H7 (cell line): Measurements from ENCODE around the gene CAMK1D. TPM values are rescaled to one million over a fixed set of nuclear protein-coding genes. Genes with fewer than 3 reads are reported as not detected.
"Not testable (repeated sequence)": the region's sequence is repeated elsewhere in the genome, so short reads cannot be mapped to it uniquely, and the experiment has no call there.

Experiments used
- DNase-seq: peaks from one replicate; pipeline ENCODE4 v3.0.0; 2012
- H3K27me3 ChIP-seq: 2 replicates; pipeline ENCODE4 v1.6.0; 2011; ENCODE audit warnings: mild to moderate bottlenecking, low read length; ENCODE audit not compliant: control insufficient read depth, insufficient read depth
- H3K36me3 ChIP-seq: replicated peaks from 2 replicates; pipeline ENCODE4 v1.5.1; 2011; ENCODE audit warnings: low read length; ENCODE audit not compliant: control insufficient read depth, insufficient read depth
- H3K4me3 ChIP-seq: 2 replicates; pipeline ENCODE4 v1.5.1; 2011; ENCODE audit warnings: low read depth, mild to moderate bottlenecking, control low read depth, low read length, moderate library complexity; ENCODE audit not compliant: insufficient read depth
- total RNA-seq: library from RNA; depleted of rRNA; stranded (reverse); fragments of >200 nt; shearing (Covaris generic); gene quantifications from 2 replicates; pipeline ENCODE4 v1.2.3, GENCODE V29; 2014; rRNA removed

The CAMK1D gene
- total RNA-seq, 1 experiment from 2014 or later, result 2.9 TPM

DNA sequence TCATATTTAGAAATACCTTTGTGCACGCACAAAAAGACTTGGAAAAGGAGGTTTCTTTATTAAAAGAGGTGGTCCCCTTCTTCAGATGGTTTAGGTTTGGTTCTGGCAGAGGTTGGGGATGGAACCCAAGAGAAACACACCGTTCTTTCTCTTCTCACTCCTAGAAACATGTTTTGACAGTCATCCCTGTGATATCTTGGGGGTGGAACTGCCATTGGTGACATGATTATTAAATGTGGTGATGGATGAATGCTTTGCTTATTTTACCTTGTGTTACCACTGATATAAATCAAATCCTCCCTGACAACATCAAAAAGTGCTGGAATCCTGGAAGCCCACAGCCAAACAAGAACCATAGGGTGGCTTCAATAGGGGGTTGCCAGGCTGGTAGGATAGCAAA lies 505.6 kb downstream of the CAMK1D start:
- Histone ChIP-seq H3K4me3 (no peak overlapping the region), H3K27me3 (no peaks in the 10 kb centered on the region), H3K36me3 (no peaks in the 10 kb centered on the region)
- no peak for DNase-seq

- Histone ChIP-seq H3K27me3 (no peaks in the 10 kb centered on the region), H3K4me3 (no peak overlapping the region), H3K36me3 (no peaks in the 10 kb centered on the region)
- DNase-seq, result no peak
Measured at GRCh38 chr10:12862459-12862858, 513.1 kb downstream of the CAMK1D start.

DNA sequence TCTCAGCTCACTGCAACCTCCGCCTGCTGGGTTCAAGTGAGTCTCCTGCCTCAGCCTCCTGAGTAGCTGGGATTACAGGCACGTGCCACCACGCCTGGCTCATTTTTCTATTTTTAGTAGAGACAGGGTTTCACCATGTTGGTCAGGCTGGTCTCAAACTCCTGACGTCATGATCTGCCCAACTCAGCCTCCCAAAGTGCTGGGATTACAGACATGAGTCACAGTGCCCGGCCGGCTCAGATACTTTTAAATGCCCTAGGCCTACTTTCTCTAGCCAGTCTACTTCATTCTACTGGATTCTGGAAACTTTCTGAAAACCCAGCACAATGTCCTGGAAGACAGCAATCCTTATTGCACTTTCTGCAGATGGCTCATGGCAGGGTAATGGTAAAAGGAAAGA lies 516.2 kb downstream of the CAMK1D start:
- H3K4me3 ChIP-seq, H3K36me3 ChIP-seq, H3K27me3 ChIP-seq, DNase-seq: not testable (repeated sequence)

DNA sequence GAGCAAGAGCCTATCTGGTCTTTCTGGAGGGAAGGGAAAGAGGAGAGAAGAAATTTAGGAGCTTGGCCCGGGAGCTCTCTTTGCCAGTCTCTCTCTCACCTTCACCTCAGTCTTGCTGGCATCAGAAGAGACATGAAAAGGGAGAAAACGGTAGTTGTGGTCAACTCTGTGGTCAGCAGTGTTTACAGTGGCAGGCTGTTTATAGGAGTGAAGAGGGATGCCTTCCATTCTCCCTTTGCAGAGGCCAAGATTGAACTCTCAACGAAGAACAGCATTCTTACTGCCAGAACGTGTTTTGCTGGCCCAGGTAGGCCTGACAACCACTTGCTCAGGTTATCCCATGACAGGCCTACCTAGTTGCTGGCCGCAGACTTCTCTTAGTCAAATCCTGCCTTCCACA lies 518.9 kb downstream of the CAMK1D start:
- DNase-seq, result no peak

GRCh38 chr10:12869427-12869826 lies 520.1 kb downstream of the CAMK1D start:
- Histone ChIP-seq H3K4me3 (no peak overlapping the region), H3K27me3 (no peaks in the 10 kb centered on the region), H3K36me3 (no peaks in the 10 kb centered on the region)
- no peak for DNase-seq

More for the DNA sequence above, 518.9 kb downstream of the CAMK1D start:
- Histone ChIP-seq H3K27me3 (no peaks in the 10 kb centered on the region), H3K4me3 (no peak overlapping the region), H3K36me3 (no peaks in the 10 kb centered on the region)

GRCh38 chr10:12872577-12872976 lies 523.2 kb downstream of the CAMK1D start:
- DNase-seq, result no peak
- Histone ChIP-seq H3K27me3 (no peaks in the 10 kb centered on the region), H3K36me3 (no peaks in the 10 kb centered on the region), H3K4me3 (no peak overlapping the region)

DNA sequence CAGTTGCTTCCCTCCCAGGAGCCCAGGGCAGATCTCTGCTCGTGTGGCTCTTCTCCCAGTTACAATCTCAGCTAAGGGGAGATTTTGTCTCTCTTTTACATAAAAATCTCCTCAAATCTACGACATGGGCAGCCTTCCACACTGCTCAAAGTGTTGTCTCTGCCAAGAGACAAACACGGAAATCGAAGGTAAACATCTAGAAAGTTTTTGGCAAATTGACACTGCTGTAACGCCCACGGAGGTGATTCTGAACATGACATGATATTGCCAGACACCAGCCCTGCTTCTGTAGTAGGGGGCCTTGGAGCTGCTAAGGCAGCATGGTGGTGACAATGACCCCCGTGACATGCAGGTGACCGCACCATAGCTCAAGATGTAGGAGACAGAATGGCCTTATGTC lies 523.8 kb downstream of the CAMK1D start:
- H3K27me3 ChIP-seq, result no peaks in the 10 kb centered on the region
- no peak overlapping the region for H3K4me3 ChIP-seq
- H3K36me3 ChIP-seq, result no peaks in the 10 kb centered on the region
- DNase-seq, result no peak

GRCh38 chr10:12874501-12874900 lies 525.2 kb downstream of the CAMK1D start:
- Histone ChIP-seq H3K27me3 (no peaks in the 10 kb centered on the region), H3K36me3 (no peaks in the 10 kb centered on the region), H3K4me3 (no peak overlapping the region)
- no peak for DNase-seq

- Histone ChIP-seq H3K36me3 (no peaks in the 10 kb centered on the region), H3K27me3 (no peaks in the 10 kb centered on the region), H3K4me3 (no peak overlapping the region)
- no peak for DNase-seq
Measured at GRCh38 chr10:12875100-12875499, 525.8 kb downstream of the CAMK1D start.

DNA sequence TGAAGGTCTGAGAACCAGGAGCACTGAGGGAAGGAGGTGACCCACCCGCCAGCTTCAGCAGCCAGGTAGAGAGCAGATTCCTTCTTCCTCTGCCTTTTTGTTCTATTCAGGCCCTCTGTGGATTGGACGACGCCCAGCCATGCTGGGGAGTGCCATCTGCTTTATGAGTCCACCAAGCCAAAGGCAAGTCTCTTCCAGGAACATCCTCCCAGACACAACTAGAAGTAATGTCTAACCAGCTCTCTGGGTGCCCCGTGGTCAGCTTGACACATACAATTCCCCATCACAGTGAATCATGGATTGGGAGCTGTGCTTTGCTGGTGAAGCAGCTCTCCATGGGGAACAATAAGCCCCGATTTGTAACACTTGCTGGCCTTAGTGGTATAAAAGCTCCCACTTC lies 526.9 kb downstream of the CAMK1D start:
- no peaks in the 10 kb centered on the region for H3K27me3 ChIP-seq
- no peaks in the 10 kb centered on the region for H3K36me3 ChIP-seq
- DNase-seq, result no peak
- no peak overlapping the region for H3K4me3 ChIP-seq

DNA sequence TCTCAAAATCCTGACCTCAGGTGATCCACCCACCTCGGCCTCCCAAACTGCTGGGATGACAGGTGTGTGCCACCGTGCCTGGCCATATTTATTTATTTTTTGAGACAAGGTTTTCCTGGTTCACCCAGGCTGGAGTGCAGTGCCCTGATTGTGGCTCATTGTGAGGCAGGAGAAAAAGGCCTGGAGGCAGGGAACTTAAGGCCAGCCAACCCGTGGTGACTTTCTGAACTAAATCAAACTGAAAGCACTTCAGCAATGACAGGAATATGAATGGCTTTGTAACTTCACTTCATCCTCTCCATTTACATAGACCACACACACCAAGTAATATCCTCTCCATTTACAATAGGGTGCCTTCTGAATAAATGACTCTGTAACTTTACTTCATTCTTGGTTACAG lies 527.8 kb downstream of the CAMK1D start:
- no peaks in the 10 kb centered on the region for H3K36me3 ChIP-seq
- no peak for DNase-seq
- no peaks in the 10 kb centered on the region for H3K27me3 ChIP-seq
- H3K4me3 ChIP-seq, result no peak overlapping the region

GRCh38 chr10:12880423-12880822 lies 531.1 kb downstream of the CAMK1D start:
- no peaks in the 10 kb centered on the region for H3K36me3 ChIP-seq
- H3K4me3 ChIP-seq, result no peak overlapping the region
- H3K27me3 ChIP-seq, result no peaks in the 10 kb centered on the region
- DNase-seq, result no peak

DNA sequence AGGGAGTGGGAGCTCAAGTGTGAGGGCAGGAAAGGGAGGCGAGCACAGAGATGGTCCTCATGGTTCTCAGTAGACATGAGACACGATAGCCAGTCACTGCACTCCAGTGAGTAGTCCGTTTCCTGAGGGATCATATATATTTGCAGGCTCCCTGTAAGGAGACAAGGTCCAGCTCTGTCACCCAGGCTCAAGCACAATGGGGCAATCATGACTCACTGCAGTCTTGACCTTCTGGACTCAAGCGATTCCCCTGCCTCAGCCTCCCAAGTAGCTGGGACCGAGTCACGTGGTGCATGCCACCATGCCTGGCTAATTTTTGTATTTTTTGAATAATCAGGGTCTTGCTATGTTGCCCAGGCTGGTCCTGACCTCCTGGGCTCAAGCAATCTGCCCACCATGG lies 535.5 kb downstream of the CAMK1D start:
- DNase-seq, result no peak
- Histone ChIP-seq H3K4me3 (no peak overlapping the region), H3K27me3 (no peaks in the 10 kb centered on the region), H3K36me3 (no peaks in the 10 kb centered on the region)

Other genes with a start within 250 kb of the CAMK1D start
- gene SEC61A2, start 219.9 kb upstream of the CAMK1D start, total RNA-seq, result 11.0 and 14.5 TPM in 2 replicates
- gene NUDT5, start 153.7 kb upstream of the CAMK1D start, total RNA-seq, result 93.0 and 108 TPM in 2 replicates
- gene CDC123, start 153.4 kb upstream of the CAMK1D start, total RNA-seq, result 180 and 231 TPM in 2 replicates